OCI-LY3 (cell line): ENCODE data around the gene RREB1.

Experiments used
- H2AFZ ChIP-seq: fragments of 200-600, 300-600 bp; shearing (Covaris generic); 2 replicates; pipeline ENCODE4 v1.6.0; 2014; ENCODE audit warnings: antibody characterized with exemption, low read depth, low read length
- H3K27ac ChIP-seq: fragments of 200-600, 300-600 bp; sonication (generic); 2 replicates; pipeline ENCODE4 v1.5.1; 2014; ENCODE audit warnings: mild to moderate bottlenecking, low read length, moderate library complexity, mixed read lengths
- H3K27me3 ChIP-seq: fragments of 200-600, 300-600 bp; sonication (generic); 2 replicates; pipeline ENCODE4 v1.6.1; 2014; ENCODE audit warnings: low read depth, low read length, mixed read lengths
- H3K36me3 ChIP-seq: fragments of 200-600, 300-600 bp; sonication (generic); replicated peaks from 2 replicates; pipeline ENCODE3; 2014; ENCODE audit warnings: low read depth, low read length, mixed read lengths
- H3K4me1 ChIP-seq: fragments of 300-600, 200-600 bp; sonication (generic); 2 replicates; pipeline ENCODE4 v1.6.1; 2014; ENCODE audit warnings: low read length, mixed read lengths
- H3K4me2 ChIP-seq: fragments of 200-600, 300-600 bp; sonication (generic); 2 replicates; pipeline ENCODE4 v1.6.1; 2014; ENCODE audit warnings: low read length, mixed read lengths
- H3K4me3 ChIP-seq: fragments of 300-600, 200-600 bp; sonication (generic); 2 replicates; pipeline ENCODE4 v1.5.1; 2014; ENCODE audit warnings: antibody characterized with exemption, mild to moderate bottlenecking, low read length, moderate library complexity
- H3K79me2 ChIP-seq: fragments of 300-600, 200-600 bp; shearing (Covaris generic); 2 replicates; pipeline ENCODE4 v1.6.1; 2014; ENCODE audit warnings: mild to moderate bottlenecking, low read length, mixed read lengths
- H3K9ac ChIP-seq: fragments of 300-600, 200-600 bp; shearing (Covaris generic); 2 replicates; pipeline ENCODE4 v1.6.0; 2014; ENCODE audit warnings: mild to moderate bottlenecking, low read length, moderate library complexity
- H3K9me3 ChIP-seq: fragments of 200-600, 300-600 bp; shearing (Covaris generic); 2 replicates; pipeline ENCODE4 v1.6.1; 2014; ENCODE audit warnings: low read length, mixed read lengths; ENCODE audit not compliant: insufficient read depth
- H4K20me1 ChIP-seq: fragments of 200-600, 300-600 bp; sonication (generic); 2 replicates; pipeline ENCODE4 v1.6.1; 2016; ENCODE audit warnings: low read length, mixed read lengths; ENCODE audit not compliant: insufficient read depth
- CTCF ChIP-seq: fragments of 200-600, 300-600 bp; sonication (generic); IDR thresholded peaks from 2 replicates; pipeline ENCODE4 v1.5.1; 2014; ENCODE audit warnings: antibody characterized with exemption, low read length, low read depth
- EZH2phosphoT487 ChIP-seq: fragments of 200-600 bp; shearing (Covaris generic); IDR thresholded peaks from 2 replicates; pipeline ENCODE4 v1.6.1; 2018; ENCODE audit warnings: antibody characterized with exemption, mixed run types, low read depth

Gene RREB1

GRCh38 chr6:7143476-7143974, 35.8 kb downstream of the RREB1 start:
- H2AFZ ChIP-seq: no peak overlapping the region
- H4K20me1 ChIP-seq: peaks cover 65% of the 10 kb centered on the region

GRCh38 chr6:7144872-7145584, 37.3 kb downstream of the RREB1 start:
- Histone ChIP-seq H3K9ac (no peak overlapping the region), H3K79me2 (peaks cover 94% of the 10 kb centered on the region), H3K27ac (no peak overlapping the region), H4K20me1 (peaks cover 66% of the 10 kb centered on the region), H3K4me3 (no peak overlapping the region), H3K4me2 (peak overlapping the region; percentile 46; the same call in 1 of the 2 replicates), H3K9me3 (no peaks in the 10 kb centered on the region), H3K36me3 (no peaks in the 10 kb centered on the region), H2AFZ (no peak overlapping the region), H3K27me3 (no peaks in the 10 kb centered on the region), H3K4me1 (peaks cover 72% of the 10 kb centered on the region)
- TF ChIP-seq CTCF (no peak), EZH2phosphoT487 (no peak)

More at GRCh38 chr6:7143476-7143974, 35.8 kb downstream of the RREB1 start:
- Histone ChIP-seq H3K9me3 (no peaks in the 10 kb centered on the region), H3K27ac (peak overlapping the region; percentile 26; the same call in 1 of the 2 replicates), H3K4me3 (peak overlapping the region; percentile 44), H3K79me2 (peaks cover 96% of the 10 kb centered on the region), H3K4me1 (peaks cover 81% of the 10 kb centered on the region), H3K4me2 (peak overlapping the region; percentile 61), H3K36me3 (no peaks in the 10 kb centered on the region), H3K27me3 (no peaks in the 10 kb centered on the region), H3K9ac (no peak overlapping the region)
- TF ChIP-seq EZH2phosphoT487 (no peak), CTCF (no peak)

- no peak for TF ChIP-seq CTCF
- TF ChIP-seq EZH2phosphoT487: no peak
- Histone ChIP-seq H3K4me3 (no peak overlapping the region), H3K79me2 (peaks cover 94% of the 10 kb centered on the region), H3K9me3 (no peaks in the 10 kb centered on the region), H3K27ac (no peak overlapping the region), H3K4me1 (peaks cover 72% of the 10 kb centered on the region), H3K27me3 (no peaks in the 10 kb centered on the region), H3K9ac (no peak overlapping the region), H4K20me1 (peaks cover 72% of the 10 kb centered on the region), H3K4me2 (no peak overlapping the region), H3K36me3 (no peaks in the 10 kb centered on the region), H2AFZ (no peak overlapping the region)
Observed at GRCh38 chr6:7145585-7145884, 37.8 kb downstream of the RREB1 start.

GRCh38 chr6:7145885-7146828, 38.4 kb downstream of the RREB1 start:
- H4K20me1 ChIP-seq: peaks cover 78% of the 10 kb centered on the region
- no peaks in the 10 kb centered on the region for H3K27me3 ChIP-seq
- no peaks in the 10 kb centered on the region for H3K36me3 ChIP-seq
- peak overlapping the region; percentile 62 for H3K4me2 ChIP-seq
- no peak overlapping the region for H3K9ac ChIP-seq
- H3K79me2 ChIP-seq: peaks cover 96% of the 10 kb centered on the region
- peak overlapping the region; percentile 38; the same call in 1 of the 2 replicates for H3K4me3 ChIP-seq
- peaks cover 76% of the 10 kb centered on the region for H3K4me1 ChIP-seq
- no peak overlapping the region for H3K27ac ChIP-seq
- TF ChIP-seq CTCF: no peak
- TF ChIP-seq EZH2phosphoT487: no peak
- H2AFZ ChIP-seq: no peak overlapping the region
- H3K9me3 ChIP-seq: no peaks in the 10 kb centered on the region
